HEK293T (cell line): ENCODE results near the gene DUSP22.
A peak's percentile ranks its signal among the peaks of the same experiment; 100 is the strongest.

Experiments
- CTCF ChIA-PET: fragments of 350-600 bp; formaldehyde crosslinking; extraction: SDS; loops from one replicate; lab custom pipeline; 2021; ENCODE audit warnings: antibody characterized with exemption, inconsistent platforms; lab: Yijun Ruan, JAX
- POLR2A ChIA-PET: fragments of 350-600 bp; formaldehyde crosslinking; extraction: SDS; loops from one replicate; lab custom pipeline; 2020; ENCODE audit warnings: antibody characterized with exemption, inconsistent platforms; lab: Yijun Ruan, JAX
- DNase-seq: peaks from one replicate; pipeline ENCODE4 v3.0.0; 2012; ENCODE audit warnings: mixed read lengths; ENCODE audit errors: extremely low spot score
- ARNT ChIP-seq: fragments of 450-650 bp; IDR thresholded peaks from 2 replicates; pipeline ENCODE4 v1.6.1; 2017; ENCODE audit warnings: mild to moderate bottlenecking
- BHLHE40 ChIP-seq: fragments of 450-650 bp; IDR thresholded peaks from 2 replicates; pipeline ENCODE4 v1.6.1; 2016; ENCODE audit warnings: mild to moderate bottlenecking, moderate library complexity, borderline replicate concordance
- CTBP1 ChIP-seq: fragments of 450-650 bp; IDR thresholded peaks from 2 replicates; pipeline ENCODE4 v1.6.1; 2016; ENCODE audit warnings: borderline replicate concordance
- ELF4 ChIP-seq: fragments of 450-650 bp; IDR thresholded peaks from 2 replicates; pipeline ENCODE4 v1.6.1; 2017; ENCODE audit warnings: antibody characterized with exemption
- FOXA1 ChIP-seq: fragments of 450-650 bp; IDR thresholded peaks from 2 replicates; pipeline ENCODE4 v1.6.1; 2016; ENCODE audit warnings: mild to moderate bottlenecking
- FOXK2 ChIP-seq: fragments of 450-650 bp; IDR thresholded peaks from 2 replicates; pipeline ENCODE4 v1.6.1; 2016; ENCODE audit warnings: mild to moderate bottlenecking
- FOXM1 ChIP-seq: fragments of 450-650 bp; IDR thresholded peaks from 2 replicates; pipeline ENCODE4 v1.6.1; 2017; ENCODE audit warnings: mild to moderate bottlenecking, borderline replicate concordance
- HDGF ChIP-seq: fragments of 450-650 bp; IDR thresholded peaks from 2 replicates; pipeline ENCODE4 v1.6.1; 2017; ENCODE audit warnings: antibody characterized with exemption, borderline replicate concordance
- L3MBTL2 ChIP-seq: fragments of 450-650 bp; conservative IDR thresholded peaks from 2 replicates; pipeline ENCODE4 v1.6.1; 2016; ENCODE audit warnings: mild to moderate bottlenecking
- LEF1 ChIP-seq: fragments of 450-650 bp; IDR thresholded peaks from 2 replicates; pipeline ENCODE4 v1.6.1; 2017; ENCODE audit warnings: mild to moderate bottlenecking, borderline replicate concordance
- NFRKB ChIP-seq: fragments of 450-650 bp; IDR thresholded peaks from 2 replicates; pipeline ENCODE4 v1.6.1; 2016; ENCODE audit warnings: mild to moderate bottlenecking, moderate library complexity
- PKNOX1 ChIP-seq: fragments of 450-650 bp; IDR thresholded peaks from 2 replicates; pipeline ENCODE4 v1.6.1; 2016
- SP1 ChIP-seq: fragments of 450-650 bp; IDR thresholded peaks from 2 replicates; pipeline ENCODE4 v1.6.1; 2017
- SUZ12 ChIP-seq: fragments of 450-650 bp; IDR thresholded peaks from 2 replicates; pipeline ENCODE4 v1.6.1; 2016; ENCODE audit warnings: mild to moderate bottlenecking
- TARDBP ChIP-seq: fragments of 450-650 bp; IDR thresholded peaks from 2 replicates; pipeline ENCODE4 v1.6.1; 2016
- ZNF384 ChIP-seq: fragments of 450-650 bp; IDR thresholded peaks from 2 replicates; pipeline ENCODE4 v1.6.1; 2016

Gene DUSP22

GRCh38 chr6:288866-289265 is 3.4 kb upstream of the DUSP22 start:
- TF ChIP-seq NFRKB (no peak), PKNOX1 (no peak), ELF4 (no peak), TARDBP (no peak), L3MBTL2 (no peak), LEF1 (no peak), FOXA1 (no peak), SUZ12 (no peak), FOXM1 (no peak), FOXK2 (no peak), ARNT (no peak), CTBP1 (no peak), BHLHE40 (no peak), HDGF (no peak), SP1 (no peak), ZNF384 (no peak)
- ChIA-PET POLR2A (no interaction called here), CTCF (no interaction called here)
- no peak for DNase-seq

GRCh38 chr6:290111-290922 is 2.0 kb upstream of the DUSP22 start:
- no peak for DNase-seq
- ChIA-PET POLR2A (interaction anchor here (0.6 kb wide), 1 partner anchor 260 kb away, joined by 4 read pairs; no protein-coding TSS in a partner anchor), CTCF (interaction anchor here (0.7 kb wide), 1 partner anchor 165 kb away, joined by 4 read pairs; no protein-coding TSS in a partner anchor)
- TF ChIP-seq FOXK2 (no peak), FOXM1 (no peak), FOXA1 (no peak), HDGF (no peak)

- ChIA-PET CTCF (no interaction called here), POLR2A (no interaction called here)
- no peak for DNase-seq
- no peak for TF ChIP-seq CTBP1
- no peak for TF ChIP-seq HDGF
- no peak for TF ChIP-seq TARDBP
- no peak for TF ChIP-seq SP1
- TF ChIP-seq ELF4, result no peak
- TF ChIP-seq ARNT, result no peak
- TF ChIP-seq PKNOX1, result no peak
- no peak for TF ChIP-seq L3MBTL2
- no peak for TF ChIP-seq ZNF384
- TF ChIP-seq BHLHE40, result no peak
- no peak for TF ChIP-seq FOXM1
- TF ChIP-seq FOXK2, result no peak
- no peak for TF ChIP-seq SUZ12
- no peak for TF ChIP-seq NFRKB
- no peak for TF ChIP-seq LEF1
- TF ChIP-seq FOXA1, result no peak
These were observed 1.0 kb upstream of the DUSP22 start for GRCh38 chr6:291204-291696.

- DNase-seq, result no peak
- TF ChIP-seq LEF1 (no peak), ARNT (no peak), CTBP1 (no peak), L3MBTL2 (peak; percentile 62), FOXK2 (no peak)
- CTCF ChIA-PET, result no interaction called here
- POLR2A ChIA-PET, result interaction anchor here (0.6 to 1.0 kb wide), 2 partner anchors 41 to 116 kb away, joined by 3 read pairs; no protein-coding TSS in a partner anchor
These were observed 362 bp downstream of the DUSP22 start for GRCh38 chr6:292506-293192.

- DNase-seq, result no peak
- no peak for TF ChIP-seq SUZ12
- TF ChIP-seq ZNF384, result peak; percentile 41; the same call in 1 of the 2 replicates
- TF ChIP-seq L3MBTL2, result no peak
- TF ChIP-seq FOXM1, result no peak
- no peak for TF ChIP-seq NFRKB
- TF ChIP-seq LEF1, result no peak
- no peak for TF ChIP-seq BHLHE40
- POLR2A ChIA-PET, result interaction anchor here (0.6 to 1.0 kb wide), 2 partner anchors 40 to 115 kb away, joined by 3 read pairs; no protein-coding TSS in a partner anchor
- CTCF ChIA-PET, result interaction anchor here (0.7 kb wide), 1 partner anchor 30 kb away, joined by 4 read pairs; no protein-coding TSS in a partner anchor
These were observed 1.2 kb downstream of the DUSP22 start for GRCh38 chr6:293193-294174.
